BJ (cell line): Measurements from ENCODE around the gene POLR3K. TPM values are rescaled to one million over a fixed set of nuclear protein-coding genes. Genes with fewer than 3 reads are reported as not detected.

ENCODE experiments used
- CTCF ChIA-PET: fragments of 350-600 bp; formaldehyde crosslinking; extraction: SDS; loops from one replicate; lab custom pipeline; 2021; ENCODE audit warnings: antibody characterized with exemption, inconsistent platforms; lab: Yijun Ruan, JAX
- POLR2A ChIA-PET: fragments of 300-600 bp; sonication (Branson Sonifier 250); formaldehyde crosslinking; extraction: SDS; loops from one replicate; lab custom pipeline; 2021; ENCODE audit warnings: antibody characterized with exemption; lab: Charles Lee
- DNase-seq: peaks from one replicate; pipeline ENCODE4 v3.0.0-alpha.2; 2011; ENCODE audit warnings: low read depth
- H3K27me3 ChIP-seq: 2 replicates; pipeline ENCODE4 v1.6.0; 2011; ENCODE audit warnings: low read length; ENCODE audit not compliant: control insufficient read depth, insufficient read depth
- H3K36me3 ChIP-seq: 2 replicates; pipeline ENCODE4 v1.5.1; 2011; ENCODE audit warnings: low read length; ENCODE audit not compliant: control insufficient read depth, insufficient read depth
- H3K4me3 ChIP-seq: 2 replicates; pipeline ENCODE4 v1.5.1; 2011; ENCODE audit warnings: low read depth, mild to moderate bottlenecking, control low read depth, low read length
- polyA plus RNA-seq: library from polyadenylated mRNA; depleted of rRNA; stranded (reverse); fragments of >200 nt; gene quantifications from 2 replicates; pipeline ENCODE4 v1.2.3, GENCODE V29; 2011
- TF ChIP-seq, protein P1 (sequence below): IDR thresholded peaks from 2 replicates; pipeline ENCODE4 v1.5.1; 2011; ENCODE audit warnings: low read depth, mild to moderate bottlenecking, control low read depth, inconsistent platforms, low read length, moderate library complexity; ENCODE audit not compliant: insufficient read depth

POLR3K gene
- polyA plus RNA-seq, 1 experiment, result 14.3 TPM

- ChIA-PET CTCF (interaction anchor here (0.6 to 21.0 kb wide), 3 partner anchors 11 to 30 kb away, joined by 3 to 544 read pairs (median 3); partner anchors contain the start of gene RHBDF1), POLR2A (no interaction called here)
- TF ChIP-seq, protein P1, sequence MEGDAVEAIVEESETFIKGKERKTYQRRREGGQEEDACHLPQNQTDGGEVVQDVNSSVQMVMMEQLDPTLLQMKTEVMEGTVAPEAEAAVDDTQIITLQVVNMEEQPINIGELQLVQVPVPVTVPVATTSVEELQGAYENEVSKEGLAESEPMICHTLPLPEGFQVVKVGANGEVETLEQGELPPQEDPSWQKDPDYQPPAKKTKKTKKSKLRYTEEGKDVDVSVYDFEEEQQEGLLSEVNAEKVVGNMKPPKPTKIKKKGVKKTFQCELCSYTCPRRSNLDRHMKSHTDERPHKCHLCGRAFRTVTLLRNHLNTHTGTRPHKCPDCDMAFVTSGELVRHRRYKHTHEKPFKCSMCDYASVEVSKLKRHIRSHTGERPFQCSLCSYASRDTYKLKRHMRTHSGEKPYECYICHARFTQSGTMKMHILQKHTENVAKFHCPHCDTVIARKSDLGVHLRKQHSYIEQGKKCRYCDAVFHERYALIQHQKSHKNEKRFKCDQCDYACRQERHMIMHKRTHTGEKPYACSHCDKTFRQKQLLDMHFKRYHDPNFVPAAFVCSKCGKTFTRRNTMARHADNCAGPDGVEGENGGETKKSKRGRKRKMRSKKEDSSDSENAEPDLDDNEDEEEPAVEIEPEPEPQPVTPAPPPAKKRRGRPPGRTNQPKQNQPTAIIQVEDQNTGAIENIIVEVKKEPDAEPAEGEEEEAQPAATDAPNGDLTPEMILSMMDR, result no peak
- H3K27me3 ChIP-seq, result no peaks in the 10 kb centered on the region
- H3K36me3 ChIP-seq, result peaks cover 65% of the 10 kb centered on the region
- DNase-seq, result no peak
- no peak overlapping the region for H3K4me3 ChIP-seq
Measured at GRCh38 chr16:61879-62281, 8.5 kb upstream of the POLR3K start.

DNA sequence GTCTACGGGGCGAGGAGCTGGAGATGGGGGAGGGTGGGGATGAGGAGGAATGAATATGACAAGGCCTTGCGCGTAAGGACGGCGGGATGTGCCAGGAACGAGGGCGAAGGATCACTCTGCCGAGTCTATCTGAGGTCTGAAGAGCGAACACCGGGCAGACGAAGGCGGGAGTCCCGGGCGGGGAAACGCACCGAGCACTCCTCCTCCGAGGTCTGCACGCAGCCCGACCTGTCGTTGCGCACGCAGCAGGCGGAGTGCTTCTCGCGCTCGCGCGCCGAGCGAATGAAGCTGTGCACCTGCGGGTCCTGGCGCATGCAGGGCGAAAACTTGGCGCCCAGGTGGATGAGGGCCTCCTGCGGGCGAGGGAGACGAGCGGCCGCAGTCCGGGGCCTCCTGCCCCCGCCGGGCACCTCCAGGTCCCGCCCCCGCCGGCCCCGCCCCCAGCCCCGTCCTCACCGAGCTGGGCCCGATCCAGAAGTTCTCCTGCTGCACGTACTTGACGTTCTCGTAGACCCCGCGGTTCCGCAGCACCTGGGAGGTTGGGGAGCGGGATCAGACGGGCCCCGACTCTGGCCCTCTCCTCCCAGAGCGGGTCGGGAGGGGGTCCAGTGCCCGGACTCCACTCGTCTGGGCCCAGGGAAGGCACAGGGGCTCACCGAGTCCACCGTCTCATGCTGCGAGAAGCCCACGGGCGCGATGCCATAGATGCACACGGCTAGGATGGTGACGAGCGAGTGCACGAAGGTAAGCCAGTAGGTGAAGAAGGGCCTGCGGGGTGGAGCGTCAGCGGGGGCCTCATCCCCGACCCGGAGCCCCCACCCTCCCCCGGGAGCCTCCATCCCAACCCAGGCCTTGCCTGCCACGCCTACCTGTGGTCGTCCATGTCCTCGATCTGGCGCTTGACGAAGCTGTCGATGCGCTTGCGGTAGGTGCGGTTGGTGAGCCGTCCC is 7.8 kb upstream of the POLR3K start:
- Histone ChIP-seq H3K36me3 (peaks cover 71% of the 10 kb centered on the region), H3K4me3 (no peak overlapping the region), H3K27me3 (no peaks in the 10 kb centered on the region)
- DNase-seq, result no peak
- POLR2A ChIA-PET, result no interaction called here
- TF ChIP-seq, protein P1, result no peak
- CTCF ChIA-PET, result interaction anchor here (1.0 to 21.0 kb wide), 2 partner anchors 15 to 31 kb away, joined by 3 to 544 read pairs; no protein-coding TSS in a partner anchor

GRCh38 chr16:60166-60565 is 6.8 kb upstream of the POLR3K start:
- POLR2A ChIA-PET, result no interaction called here
- H3K36me3 ChIP-seq, result peaks cover 80% of the 10 kb centered on the region
- CTCF ChIA-PET, result interaction anchor here (21.0 kb wide), 1 partner anchor 32 kb away, joined by 544 read pairs; no protein-coding TSS in a partner anchor
- H3K4me3 ChIP-seq, result no peak overlapping the region
- TF ChIP-seq, protein P1, result no peak
- H3K27me3 ChIP-seq, result no peaks in the 10 kb centered on the region
- no peak for DNase-seq

- TF ChIP-seq, protein P1, result no peak
- DNase-seq, result no peak
- ChIA-PET CTCF (interaction anchor here (21.0 kb wide), 1 partner anchor 32 kb away, joined by 544 read pairs; no protein-coding TSS in a partner anchor), POLR2A (no interaction called here)
- Histone ChIP-seq H3K4me3 (no peak overlapping the region), H3K36me3 (peaks cover 78% of the 10 kb centered on the region), H3K27me3 (no peaks in the 10 kb centered on the region)
Measured at GRCh38 chr16:59440-60059, 6.1 kb upstream of the POLR3K start.
